GM21447 (cell line): ENCODE measurements around the gene DOK3.

Experiments used
- ATAC-seq: cut with Tn5 transposase; IDR thresholded peaks from one replicate; pipeline ENCODE4 v1.9.1; 2021; ENCODE audit not compliant: unreplicated experiment

Gene DOK3

DNA sequence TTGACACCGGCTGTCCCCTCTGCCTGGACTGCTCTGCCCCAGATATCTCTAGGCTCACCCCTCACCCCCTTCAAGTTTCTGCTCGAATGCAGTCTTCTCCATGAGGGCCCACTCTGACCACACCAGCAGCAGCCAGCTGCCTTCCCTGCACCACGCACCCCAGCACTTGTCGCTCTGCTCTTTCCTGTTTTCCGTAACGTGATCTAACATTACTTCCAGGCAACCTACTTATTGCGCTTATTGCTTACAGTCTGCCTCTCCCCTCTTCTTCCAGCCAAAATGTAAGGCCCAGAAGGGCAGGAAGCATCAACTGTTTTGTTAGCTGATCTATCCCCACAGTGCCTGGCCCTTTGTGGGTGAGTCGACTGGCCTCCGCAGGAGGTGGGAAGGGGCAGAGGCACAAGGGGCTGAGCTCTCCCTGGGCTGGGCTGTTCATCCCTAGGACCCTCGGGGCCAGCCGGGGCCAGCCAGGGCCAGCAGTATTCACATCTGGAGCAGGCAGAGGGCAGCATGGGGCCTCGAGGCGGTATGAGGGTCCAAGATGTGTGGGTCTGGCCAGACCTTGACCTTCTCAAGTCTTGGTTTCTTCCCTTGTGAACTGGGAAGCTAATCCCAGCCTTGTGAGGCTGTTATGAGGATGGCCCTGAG, 24.6 kb downstream of the DOK3 start:
- no peak for ATAC-seq

DNA sequence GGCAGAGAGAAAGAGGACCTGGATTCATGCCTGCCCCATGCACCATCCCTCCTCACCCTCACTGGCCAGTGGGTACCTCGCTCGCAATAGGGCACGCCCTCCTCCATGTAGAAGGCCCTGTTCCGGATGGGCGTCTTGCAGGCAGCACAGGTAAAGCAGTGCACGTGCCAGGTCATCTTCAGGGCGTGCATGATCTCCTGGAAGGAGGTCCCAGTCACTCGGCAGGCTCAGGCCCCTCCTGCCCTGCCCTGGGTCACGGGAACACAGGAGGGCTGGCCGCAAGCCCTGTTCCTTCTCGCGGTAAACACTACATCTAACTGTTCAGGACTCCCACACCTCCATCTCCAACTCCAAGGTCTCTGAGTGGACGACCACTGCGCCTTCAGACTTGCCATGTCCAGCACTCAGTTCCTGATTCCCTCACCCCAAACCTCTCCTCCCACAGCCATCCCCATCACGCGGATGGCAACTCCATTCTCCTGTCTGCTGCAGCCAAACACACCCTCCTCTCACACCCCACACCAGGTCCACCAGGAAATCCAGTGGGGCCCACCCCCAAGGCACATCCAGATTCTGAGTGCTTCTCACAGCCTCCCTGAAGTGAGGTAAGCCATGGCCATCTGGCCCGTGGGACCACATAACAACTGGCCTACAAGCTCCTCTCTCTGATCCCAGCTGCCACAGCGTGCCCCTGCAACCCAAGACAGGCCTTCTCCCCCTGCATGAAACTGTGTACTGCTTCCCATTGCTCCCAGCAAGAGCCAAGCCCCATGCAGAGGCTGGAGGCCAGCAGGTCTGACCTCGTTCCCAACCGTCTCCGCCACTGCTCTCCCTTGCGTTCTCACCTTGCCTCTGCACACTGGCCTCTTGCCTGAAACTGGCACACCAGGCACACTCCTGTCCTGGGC, 25.4 kb downstream of the DOK3 start:
- no peak for ATAC-seq

DNA sequence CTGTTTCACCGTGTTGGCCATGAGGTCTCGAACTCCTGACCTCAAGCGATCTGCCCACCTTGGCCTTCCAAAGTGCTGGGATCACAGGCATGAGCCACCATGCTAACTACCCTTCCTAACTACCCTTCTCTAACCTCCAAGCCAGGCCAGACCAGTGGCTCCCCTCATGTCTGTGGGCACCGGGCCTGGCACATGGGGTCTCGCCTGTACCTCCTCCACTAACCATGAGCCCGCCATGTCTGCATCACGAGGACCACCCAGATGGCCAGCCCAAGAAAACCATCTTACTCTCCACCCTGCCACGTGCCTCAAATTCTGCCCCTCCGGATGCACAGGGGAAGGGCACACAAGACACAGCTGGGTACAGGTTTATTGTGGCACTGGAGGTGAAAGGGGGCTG, 26.6 kb downstream of the DOK3 start:
- ATAC-seq, result no peak

DNA sequence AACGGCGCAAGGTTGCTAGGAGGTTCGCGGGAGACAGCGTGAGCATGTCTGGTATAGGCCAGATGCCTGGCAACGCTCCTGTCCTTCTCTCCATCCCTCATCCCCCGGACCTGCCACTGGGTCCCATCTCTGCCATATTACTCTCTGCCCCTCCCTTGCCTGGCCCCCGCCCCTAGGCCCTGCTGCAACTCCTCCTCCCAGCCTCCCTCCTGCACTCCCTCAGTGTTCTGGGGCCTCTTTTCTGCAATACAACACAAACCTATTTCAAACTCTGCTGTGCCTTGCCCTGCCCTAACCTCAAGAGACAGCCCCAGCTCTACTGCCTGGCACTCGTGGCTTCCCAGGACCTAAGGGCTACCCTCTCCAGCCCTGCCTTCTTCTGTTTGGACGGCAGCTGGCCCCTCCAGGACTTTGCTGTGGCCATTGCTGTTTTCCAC, 27.2 kb downstream of the DOK3 start:
- ATAC-seq, result no peak

DNA sequence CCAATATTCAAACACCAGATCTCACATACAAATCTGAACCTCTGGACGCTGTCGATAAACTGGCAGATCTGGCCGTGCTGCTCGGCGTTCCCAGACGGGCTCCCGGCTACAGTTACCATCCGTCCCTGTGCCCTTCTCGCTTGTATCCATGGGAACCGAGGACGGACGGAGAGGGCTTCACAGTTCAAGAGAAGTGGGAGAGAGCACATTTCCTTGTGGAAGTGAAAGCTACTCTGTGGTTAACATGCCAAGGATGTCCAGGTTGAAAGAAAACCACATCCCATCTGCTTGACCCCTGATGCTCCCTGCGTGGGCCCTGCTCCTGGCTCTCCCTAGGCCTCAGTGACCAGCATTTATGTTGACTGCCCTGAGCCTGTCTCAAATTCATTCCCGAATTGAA, 29.9 kb downstream of the DOK3 start:
- no peak for ATAC-seq

DNA sequence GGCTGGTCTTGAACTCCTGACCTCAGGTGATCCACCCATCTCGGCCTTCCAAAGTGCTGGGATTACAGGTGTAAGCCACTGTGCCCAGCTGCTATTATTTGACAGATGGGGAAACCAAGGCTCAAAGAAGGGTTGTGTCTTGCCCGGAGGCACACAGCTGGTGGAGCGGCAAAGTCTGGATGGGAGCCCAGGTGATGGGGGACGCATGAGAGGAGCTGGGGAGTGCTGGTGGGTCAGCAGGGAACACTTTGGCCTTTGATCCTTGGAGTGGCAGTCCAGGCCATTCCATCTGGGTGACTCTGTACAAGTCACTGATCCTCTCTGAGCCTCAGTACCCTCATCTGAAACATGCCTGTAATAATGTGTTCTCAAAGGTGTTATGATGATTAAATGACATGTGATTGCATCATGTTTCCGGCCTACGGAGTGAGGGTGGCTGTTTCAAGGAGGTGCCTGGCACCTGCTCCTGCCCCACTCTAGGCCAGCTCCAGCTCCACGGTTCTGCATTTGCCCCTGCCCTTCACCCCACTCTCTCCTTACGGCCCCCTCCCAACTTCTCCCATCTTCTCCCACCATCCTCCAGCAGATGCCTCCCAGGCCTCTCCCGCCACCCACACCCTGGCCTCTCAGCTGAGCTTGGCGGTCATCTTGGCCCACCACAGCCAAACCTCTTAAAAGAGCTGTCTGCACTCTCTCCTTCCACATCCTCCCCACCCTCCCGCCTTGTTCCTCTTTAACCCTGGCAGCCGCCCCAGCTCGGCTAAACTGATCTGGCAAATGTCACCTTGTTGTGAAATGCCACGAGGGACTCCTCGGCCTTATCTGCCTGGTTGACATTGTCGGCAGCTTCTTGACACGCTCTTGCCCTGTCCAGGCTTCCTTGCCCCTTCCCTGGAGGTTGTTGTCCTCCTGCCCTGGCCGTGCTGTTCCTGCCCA, 30.6 kb downstream of the DOK3 start:
- ATAC-seq, result no peak

DNA sequence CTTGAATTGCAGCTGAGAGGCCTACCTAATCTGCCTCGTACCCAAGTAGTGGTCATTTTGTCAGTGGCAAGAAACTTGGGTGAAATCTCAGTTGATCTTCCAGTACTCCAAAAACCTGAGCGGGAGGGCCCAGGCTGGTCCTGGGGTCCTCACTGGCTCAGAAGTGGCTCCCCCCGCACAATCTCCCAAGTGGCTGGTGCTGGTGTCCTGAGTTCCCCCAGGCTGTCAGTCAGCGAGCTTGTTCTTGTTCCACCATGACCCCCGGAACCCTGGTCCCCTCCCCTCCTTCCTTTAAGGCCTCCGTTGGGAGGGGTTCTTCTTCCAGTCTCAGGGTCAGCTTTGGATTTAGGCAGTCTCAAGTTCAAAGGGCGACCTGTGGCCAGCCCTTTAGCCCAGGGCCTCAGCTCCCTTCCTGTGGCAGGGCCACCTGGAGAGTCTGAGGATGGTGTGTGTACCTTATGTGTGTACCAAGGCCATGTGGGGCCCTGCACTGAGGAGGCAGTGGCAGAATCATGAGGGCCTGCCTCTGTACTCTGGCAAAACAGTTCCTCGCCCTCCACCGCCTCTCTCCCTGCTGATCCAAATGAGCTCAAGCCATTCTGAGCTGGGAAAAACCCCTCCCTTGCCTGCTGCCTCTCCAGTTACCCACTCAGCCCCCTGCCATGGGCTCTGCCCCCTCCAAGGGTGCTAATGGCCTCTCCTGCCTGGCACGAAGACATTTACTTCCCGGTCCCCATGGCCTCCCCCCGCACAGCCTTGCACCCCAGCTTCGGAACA, 31.7 kb downstream of the DOK3 start:
- ATAC-seq, result no peak

DNA sequence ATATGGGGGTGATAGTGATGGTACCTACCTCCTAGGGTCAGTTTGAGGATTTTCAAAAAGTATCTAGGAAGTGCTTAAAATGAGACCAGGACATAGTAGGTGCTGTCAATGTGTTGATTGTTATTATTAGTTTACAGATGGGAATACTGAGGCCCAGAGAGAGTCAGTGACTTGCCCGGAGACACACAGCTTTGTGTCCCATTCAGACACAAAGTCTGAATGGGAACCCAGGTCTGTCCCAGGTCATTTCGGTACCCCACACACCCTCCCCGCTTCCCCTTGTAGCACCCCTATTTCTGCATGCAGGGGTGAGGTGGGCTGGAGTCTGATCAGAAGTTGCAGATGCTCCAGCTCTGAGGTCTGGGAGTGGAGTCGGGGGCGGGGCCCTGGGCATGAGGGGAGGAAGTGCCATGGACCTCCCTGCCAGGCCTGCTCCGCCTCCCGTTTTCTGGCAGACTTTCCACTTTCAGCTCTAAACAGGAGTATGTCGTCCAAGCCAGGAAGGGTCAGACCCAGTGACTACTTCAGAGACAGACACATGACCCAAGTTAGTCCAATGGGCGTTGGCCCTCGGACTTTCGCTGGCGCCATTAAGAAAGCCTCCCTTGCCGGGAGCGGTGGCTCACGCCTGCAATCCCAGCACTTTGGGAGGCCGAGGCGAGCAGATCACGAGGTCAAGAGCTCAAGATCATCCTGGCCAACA, 32.9 kb downstream of the DOK3 start:
- no peak for ATAC-seq

DNA sequence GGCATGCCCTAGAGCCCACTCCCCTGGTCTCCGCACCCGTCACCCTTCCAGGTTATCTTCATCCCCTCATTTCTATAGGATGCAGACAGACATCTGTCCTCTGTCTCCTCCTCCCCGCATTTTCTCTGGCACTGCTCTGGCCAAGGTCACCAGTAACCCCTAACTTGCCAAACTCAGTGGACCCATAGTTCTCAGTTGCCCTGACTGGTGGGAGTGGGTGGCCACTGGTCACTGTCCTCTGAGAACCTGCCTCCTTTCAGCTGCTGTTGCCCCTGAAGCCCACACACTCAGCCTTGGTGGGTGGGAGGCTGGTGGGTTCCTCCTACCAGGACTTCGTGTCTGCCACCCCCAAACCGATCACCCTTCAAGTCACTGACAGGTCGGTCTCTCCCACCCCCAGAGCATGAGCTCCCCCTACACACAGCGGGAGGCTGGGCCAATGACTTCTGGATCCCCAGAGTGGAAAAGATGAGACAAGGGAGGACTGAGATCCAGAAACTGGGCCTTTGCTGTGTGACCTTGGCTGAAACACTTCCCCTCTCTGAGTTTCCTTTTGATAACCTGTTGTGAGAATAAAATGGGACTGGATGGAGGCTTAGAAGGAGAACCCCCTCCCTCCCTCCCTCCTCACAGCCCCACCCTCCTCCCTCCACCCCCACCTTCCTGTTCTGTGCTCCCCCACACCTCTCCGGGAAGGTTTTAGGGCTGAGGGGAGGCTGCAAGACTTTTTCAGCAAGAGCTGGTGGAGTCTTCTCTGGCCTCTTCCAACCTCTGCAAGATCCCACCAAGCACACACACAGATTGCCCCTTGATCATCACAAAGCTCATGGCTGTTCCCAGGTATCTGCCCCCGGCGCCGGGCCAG, 33.8 kb downstream of the DOK3 start:
- ATAC-seq, result no peak

DNA sequence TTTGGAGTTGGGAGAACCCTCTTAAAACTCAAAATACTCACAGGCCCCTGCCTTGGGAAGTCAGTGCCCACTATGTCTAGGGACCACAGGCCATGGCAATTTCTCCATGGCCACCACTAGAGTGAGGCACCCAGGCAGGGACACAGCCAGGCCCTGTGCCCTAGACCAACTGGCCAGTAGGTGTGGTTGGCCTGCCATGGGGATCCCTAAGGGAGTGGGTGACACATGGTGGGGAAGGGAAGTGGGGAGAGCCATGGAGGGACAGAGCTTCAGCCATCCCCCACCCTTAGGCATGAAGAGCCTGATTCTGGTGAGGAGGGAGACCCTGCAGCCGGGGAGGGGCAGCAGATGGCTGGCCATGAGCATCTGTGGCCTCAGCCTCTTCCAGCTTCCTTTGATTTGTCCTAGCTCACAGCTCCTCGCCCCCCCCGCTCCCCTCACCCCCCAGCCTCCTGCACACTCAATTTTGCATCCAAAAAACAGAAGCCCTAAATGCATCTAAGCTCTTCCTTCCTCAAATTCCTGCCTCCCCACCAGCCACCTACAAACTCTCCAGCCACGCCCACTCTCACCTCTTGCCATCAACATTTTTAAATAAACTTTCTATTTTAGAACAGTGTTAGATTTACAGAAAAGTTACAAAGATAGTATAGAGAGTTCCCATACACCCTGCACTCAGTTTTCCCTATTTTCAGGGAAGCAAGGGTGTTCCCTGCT, 34.6 kb downstream of the DOK3 start:
- no peak for ATAC-seq

DNA sequence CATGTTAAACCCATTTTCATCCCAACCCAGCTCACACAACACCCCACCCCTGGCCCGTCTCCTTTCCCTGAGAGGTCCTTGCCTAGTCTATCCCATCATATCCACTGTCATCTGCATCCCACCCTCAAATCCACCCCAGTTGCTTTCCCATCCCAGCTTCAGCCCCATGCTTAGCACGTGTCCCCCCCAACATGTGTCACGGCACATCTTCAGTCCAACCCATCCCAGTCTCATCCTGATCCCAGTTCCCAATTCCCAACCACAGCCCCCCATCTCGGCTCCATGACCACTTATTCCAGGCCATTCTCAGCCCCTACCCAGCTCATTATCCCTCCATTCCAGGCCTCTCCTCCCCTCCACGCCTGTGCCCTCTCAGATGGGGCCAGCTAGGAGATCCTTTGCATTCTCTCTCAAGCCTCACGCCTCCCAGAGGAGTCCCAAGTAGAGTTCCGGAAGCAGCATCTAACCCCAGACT, 35.6 kb downstream of the DOK3 start:
- no peak for ATAC-seq

DNA sequence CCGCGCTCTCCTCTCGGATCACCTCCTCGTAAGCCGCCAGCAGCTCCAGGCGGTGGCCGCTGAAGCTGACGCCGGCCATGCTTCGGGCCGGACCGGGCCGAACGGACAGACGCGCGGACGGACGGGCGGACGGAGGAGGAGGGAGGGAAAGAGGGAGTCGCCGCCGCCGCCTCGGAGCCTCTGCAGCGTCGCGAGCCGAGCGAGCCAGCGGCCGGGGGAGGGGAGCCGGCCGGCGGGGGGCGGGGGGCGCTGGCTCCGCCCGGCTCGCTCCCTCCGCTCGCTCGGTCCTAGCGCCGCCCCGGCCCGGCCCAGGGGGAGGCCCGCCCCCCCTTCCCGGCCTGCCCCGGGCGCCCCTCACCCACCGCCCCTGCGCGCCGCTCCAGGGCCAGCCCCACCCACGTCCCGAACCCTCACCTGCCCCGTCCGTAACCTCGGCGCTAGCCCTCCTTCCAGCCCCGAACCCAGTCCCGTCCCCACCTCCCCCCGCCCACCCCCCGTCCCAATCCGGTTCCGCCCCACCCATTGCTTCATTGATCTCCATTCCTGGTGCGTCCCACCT, 36.1 kb downstream of the DOK3 start, which contains the start of gene DBN1:
Gene DBN1 (minus strand): TSS at position 192 of the 559 bp plus-strand sequence. CDS start 113 bp downstream, at position 79.
- no peak for ATAC-seq

DNA sequence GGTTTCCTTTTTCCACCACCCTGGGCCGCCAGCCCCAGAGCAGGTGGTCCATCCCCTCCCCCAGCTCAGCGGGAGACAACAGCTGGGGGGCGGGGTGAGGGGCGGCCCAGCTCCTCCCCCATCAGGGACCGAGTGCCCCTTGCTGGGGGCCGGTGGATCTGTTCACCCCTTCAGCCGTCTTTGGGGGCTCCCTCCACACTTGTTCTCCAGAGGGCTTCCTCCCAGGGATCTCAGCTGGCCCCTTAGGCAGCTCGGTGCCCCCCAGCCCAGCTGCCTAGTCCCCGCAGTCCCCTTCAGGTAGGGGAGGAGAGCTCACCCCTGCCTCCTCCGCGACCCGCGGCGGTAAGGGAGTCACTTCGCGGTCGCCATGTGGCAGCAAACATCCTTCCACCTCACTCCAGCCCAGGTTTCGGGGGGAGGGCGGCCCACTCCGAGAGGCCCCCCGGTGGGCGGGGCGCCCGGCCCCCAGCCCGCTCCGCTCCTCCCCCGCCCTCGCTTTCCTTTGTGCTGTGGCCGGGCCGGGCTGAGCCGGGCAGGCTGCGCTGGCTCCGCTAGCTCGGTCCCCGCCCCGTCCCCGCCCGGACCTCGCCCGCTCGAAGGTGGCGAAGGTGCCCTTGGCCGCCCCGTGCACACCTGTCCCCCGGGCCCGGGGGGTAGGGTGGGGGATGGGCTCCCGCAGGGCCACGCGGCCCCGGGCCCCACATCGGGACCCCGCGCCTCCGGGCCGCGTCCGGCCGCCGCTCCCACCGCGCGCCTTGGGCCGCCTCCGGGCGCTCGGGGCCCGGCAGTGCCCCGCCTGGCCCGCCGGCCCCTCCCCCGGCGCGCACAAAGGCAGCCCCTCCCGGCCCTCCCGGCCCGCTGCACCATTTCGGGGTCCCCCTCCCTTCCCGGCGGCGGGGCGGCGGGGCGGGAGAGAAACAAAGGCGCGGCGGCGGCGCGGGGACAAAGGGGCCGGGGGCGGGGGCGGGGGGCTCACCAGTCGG, 36.9 kb downstream of the DOK3 start:
- ATAC-seq, result peak; percentile 47

DNA sequence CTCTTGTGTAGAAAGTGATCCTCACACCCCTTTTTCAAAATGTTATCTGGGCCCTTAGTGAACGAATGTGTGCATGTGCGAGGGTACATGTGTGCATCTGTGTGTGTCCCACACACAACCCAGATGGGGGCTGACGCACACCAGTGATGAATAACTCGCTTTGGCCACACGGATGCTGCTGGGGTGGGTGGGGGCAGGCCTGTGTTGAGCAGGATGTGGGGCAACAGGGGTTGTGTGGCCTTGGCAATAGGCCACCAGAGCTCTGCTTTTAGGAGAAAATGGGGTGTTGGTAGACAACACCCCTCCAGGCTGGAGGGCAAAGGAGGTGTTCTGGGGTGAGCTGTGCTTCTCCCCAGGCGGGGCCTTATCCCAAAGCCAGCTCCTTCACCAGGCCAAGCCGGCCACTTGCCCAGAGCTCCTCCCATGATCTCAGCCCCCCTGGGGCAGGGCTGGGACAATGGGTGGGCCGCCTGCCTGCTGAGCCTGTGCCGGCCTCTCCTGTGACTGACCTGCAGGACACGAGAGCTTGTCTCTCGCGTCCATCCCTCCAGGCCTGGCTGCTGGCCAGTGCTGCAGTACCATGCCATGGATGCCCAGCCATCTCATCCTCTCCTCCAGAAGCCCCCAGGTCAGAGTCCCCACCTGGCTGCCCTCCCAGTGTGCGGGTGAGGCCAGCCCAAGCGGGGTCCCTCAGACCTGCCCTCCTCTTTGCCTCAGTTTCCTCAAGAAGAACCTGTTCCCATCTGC, 37.8 kb downstream of the DOK3 start:
- ATAC-seq, result no peak

DNA sequence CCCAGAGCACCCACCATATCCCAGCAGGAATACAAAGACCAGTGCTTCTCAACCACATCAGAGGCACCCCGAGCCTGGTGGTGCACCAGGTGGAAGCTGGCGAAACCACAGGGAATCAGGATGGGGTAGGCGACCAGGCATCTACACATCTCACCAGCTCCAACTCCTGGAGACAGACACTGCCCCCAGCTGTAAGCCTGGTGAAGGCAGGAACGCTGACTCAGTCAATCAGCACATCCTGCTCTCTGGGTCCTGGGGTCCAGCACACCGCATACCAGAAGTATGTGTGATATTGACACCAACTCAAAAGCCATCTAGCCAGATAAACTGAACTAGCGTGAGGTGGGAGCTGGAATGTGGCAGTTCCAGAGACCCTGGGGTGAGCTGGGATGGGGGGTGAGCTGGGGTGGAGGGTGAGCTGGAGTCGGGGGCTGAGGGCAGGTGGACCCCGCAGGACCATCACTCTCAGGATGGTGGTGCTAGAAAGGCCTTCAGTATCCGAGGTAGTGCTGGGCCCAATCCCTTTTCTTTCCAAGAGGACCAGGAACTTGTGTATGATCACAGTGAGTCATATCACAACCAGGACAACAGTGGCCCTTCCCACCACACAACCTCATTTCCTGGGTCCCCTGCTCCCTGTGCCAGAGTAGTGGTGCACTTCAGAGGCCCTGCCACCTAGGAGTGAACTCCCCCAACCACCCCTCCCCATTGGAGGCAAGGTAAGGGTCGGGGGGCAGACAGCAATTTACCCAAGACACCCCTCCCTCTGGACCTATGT, 38.7 kb downstream of the DOK3 start:
- no peak for ATAC-seq
